Hepatic stellate cell (primary cell): ENCODE measurements around the gene ABCE1.
"Not testable (repeated sequence)": the region's sequence is repeated elsewhere in the genome, so short reads cannot be mapped to it uniquely, and the experiment has no call there.

ENCODE experiments used
- DNase-seq: peaks from one replicate; pipeline ENCODE4 v3.0.0; 2011; ENCODE audit warnings: low spot score

ABCE1 gene

GRCh38 chr4:145102619-145103018 is 4.5 kb downstream of the ABCE1 start:
- no peak for DNase-seq

- no peak for DNase-seq
Measured at GRCh38 chr4:145103496-145103895, 5.4 kb downstream of the ABCE1 start.

- no peak for DNase-seq
Measured at GRCh38 chr4:145107126-145107525, 9.0 kb downstream of the ABCE1 start.

GRCh38 chr4:145108128-145108527 is 10.0 kb downstream of the ABCE1 start:
- no peak for DNase-seq

GRCh38 chr4:145125396-145125795 is 27.3 kb downstream of the ABCE1 start:
- no peak for DNase-seq

- DNase-seq, result no peak
Measured at GRCh38 chr4:145130130-145130529, 32.0 kb downstream of the ABCE1 start.

GRCh38 chr4:145130788-145131399 is 32.8 kb downstream of the ABCE1 start:
- peak; percentile 18 for DNase-seq

- no peak for DNase-seq
Measured at GRCh38 chr4:145131848-145132247, 33.7 kb downstream of the ABCE1 start.

- DNase-seq, result no peak
Measured at GRCh38 chr4:145132511-145133098, 34.5 kb downstream of the ABCE1 start.

- not testable (repeated sequence) for DNase-seq
Measured at GRCh38 chr4:145136219-145136618, 38.1 kb downstream of the ABCE1 start.

- no peak for DNase-seq
Measured at GRCh38 chr4:145148980-145149379, 50.9 kb downstream of the ABCE1 start.

GRCh38 chr4:145153181-145153903 is 55.2 kb downstream of the ABCE1 start:
- no peak for DNase-seq

- no peak for DNase-seq
Measured at GRCh38 chr4:145153904-145154298, 55.8 kb downstream of the ABCE1 start.

GRCh38 chr4:145154573-145154972 is 56.5 kb downstream of the ABCE1 start:
- no peak for DNase-seq

- DNase-seq, result no peak
Measured at GRCh38 chr4:145155268-145155870, 57.3 kb downstream of the ABCE1 start.

- no peak for DNase-seq
Measured at GRCh38 chr4:145156986-145157385, 58.9 kb downstream of the ABCE1 start.

- DNase-seq, result no peak
Measured at GRCh38 chr4:145161549-145161948, 63.4 kb downstream of the ABCE1 start.

GRCh38 chr4:145167887-145168286 is 69.8 kb downstream of the ABCE1 start:
- DNase-seq, result no peak

- no peak for DNase-seq
Measured at GRCh38 chr4:145168581-145169187, 70.6 kb downstream of the ABCE1 start.

GRCh38 chr4:145170223-145170622 is 72.1 kb downstream of the ABCE1 start:
- no peak for DNase-seq

GRCh38 chr4:145171911-145172310 is 73.8 kb downstream of the ABCE1 start:
- DNase-seq, result no peak

- no peak for DNase-seq
Measured at GRCh38 chr4:145176641-145177432, 78.7 kb downstream of the ABCE1 start.
